ENCODE data around the gene PIAS1.
"Not testable (repeated sequence)": the region's sequence is repeated elsewhere in the genome, so short reads cannot be mapped to it uniquely, and the experiment has no call there.

Gene PIAS1

DNA sequence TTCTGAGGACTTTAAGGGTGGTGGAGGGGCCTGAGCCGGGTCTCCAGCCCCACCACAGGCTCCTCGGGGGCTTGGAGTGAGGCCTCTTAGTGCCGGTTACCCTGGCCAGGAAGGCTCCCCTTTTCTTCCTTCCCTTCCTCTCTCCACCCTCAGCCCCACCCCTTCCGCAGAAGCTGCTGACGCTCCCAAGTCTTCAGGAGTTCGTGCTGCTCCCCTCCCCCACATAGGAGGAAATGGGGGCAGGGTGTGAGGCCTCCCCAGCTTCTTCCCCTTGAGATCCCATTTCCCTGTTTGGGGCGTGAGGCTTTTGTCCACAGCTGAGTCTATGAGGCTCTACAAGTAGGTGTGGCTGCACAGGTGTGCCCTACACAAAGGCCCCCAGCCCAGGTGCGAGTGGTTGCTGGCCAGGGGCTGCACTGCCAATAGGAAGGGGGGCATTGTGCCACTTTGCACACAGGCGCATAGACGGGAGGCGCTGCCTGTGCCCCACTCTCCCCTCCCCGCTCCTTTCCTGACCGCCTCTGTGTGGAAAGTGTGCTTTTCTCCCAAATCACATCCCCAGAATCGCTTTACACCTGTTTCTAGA is 151.9 kb downstream of the PIAS1 start:
- DNase-seq, result no peak

DNA sequence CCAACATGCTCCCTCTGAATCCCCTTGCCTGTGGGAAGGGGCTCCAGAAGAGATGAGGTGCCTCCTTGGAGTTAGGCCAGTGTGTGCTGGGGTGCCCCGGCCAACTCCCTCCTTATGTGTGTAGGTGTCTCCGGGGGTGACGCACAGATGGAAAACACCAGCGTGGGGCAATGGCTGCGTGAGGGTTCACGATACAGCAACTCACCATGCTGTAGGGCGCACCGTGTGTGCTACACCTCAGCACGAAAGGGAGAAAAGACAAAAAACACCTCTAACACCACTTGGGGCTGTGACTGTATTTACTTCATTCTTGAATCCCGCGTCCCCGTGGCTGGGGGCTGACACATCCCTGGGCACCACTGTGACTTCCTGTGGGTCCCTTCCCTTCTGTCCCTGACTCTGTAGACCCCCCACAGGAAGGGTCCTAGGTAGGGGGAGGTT is 152.6 kb downstream of the PIAS1 start:
- no peak for DNase-seq

DNA sequence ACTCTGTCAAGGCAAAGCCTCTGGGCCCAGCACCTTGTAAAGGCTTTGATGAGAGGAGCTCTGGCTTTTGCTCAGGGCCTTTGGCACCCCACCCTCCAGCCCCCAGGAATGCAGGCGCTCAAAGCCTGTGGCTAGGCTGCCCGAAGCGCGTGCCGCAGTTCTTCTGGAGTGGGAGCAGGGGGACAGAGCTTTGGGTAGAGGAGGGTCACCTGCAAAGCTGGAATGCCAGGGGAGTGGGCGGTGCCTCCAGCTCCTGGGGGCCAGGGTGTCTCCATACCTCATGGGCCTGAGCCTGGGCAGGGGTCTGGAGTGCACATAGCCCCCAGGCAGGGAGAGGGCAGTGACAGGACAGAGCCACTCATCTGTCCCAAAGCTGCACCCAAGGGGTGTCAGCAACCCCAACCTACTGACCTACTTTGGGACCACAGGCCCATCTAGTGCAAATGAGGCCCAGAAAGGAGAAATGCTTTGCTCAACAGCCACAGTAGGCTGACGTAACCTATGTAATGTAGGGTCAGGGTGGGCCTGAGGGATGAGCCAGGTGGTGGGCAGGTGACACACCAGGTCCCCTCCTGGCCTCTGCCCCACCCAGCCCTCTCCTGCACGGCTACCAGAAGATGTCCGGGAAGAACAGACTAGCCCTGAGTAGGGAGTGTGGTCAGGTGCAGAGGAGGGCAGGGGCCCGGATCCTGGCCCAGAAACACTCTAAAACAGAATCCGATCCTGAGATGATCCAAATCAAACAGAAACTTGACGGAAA is 153.2 kb downstream of the PIAS1 start:
- no peak for DNase-seq

DNA sequence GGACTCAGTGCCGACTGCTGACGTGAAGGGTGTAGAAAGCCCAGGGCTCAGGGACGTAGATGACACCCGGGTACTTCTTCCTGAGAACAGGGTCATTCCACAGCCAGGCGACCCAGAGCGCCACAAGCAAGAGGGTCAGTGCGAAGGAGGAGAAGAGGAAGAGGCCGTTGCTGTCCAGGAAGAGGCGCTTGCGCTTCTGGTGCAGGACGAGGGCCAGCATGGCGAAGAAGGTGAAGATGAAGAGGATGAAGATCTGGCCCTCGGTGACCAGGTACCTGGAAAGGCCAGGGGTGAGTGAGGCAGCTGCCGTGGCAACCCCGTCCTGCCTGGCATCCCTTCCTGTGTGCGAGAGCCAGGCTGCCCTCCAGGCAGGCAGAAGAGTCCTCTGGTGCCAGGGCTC is 154.0 kb downstream of the PIAS1 start:
- no peak for DNase-seq

DNA sequence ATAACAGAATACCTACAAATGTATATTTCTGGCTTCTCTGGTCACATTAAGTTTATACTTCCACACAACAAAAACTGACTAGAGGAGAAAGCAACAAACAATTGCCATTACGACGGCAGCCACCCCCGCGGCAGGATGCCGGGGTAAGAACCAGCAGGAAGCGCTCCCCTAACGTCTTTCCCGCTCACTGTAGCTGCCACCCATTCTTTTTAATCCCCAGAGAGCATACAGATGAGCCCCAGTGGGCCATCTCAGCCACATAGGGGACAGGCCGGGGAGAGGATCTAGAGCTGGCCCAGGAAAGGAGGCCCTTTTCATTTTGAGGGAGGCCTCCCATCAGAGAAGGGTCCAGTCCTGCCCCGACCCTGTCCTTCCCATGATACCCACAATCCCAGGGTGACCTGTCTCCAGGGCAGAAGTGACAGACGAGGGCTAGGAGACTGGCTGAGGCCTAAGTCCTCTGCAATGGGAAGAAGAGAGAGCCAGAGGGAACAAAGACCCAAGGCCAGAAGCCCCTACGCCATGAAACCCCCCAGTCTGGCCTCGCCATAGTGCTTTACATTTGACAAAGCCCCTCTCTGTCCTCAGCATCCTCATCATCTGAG is 154.6 kb downstream of the PIAS1 start:
- DNase-seq, result no peak

DNA sequence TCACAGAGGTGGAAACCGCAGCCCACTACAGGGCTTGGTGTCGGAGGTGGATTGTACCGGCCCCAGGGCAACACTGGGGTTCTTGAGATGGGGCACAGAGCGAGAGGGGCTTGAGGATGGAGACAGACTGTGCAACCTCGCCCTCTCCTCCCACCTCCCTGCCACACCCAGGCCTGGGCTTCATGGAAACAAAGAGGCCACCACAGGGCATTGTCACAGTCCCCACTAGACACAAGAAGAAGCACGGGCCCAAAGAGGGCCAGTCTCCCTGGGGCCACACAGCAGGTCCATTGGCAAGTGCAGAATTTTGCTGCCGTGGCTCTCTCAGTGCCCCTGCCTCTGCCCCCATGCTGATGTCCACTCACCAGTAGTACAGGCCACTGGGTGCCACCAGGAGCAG is 155.2 kb downstream of the PIAS1 start:
- DNase-seq, result no peak

DNA sequence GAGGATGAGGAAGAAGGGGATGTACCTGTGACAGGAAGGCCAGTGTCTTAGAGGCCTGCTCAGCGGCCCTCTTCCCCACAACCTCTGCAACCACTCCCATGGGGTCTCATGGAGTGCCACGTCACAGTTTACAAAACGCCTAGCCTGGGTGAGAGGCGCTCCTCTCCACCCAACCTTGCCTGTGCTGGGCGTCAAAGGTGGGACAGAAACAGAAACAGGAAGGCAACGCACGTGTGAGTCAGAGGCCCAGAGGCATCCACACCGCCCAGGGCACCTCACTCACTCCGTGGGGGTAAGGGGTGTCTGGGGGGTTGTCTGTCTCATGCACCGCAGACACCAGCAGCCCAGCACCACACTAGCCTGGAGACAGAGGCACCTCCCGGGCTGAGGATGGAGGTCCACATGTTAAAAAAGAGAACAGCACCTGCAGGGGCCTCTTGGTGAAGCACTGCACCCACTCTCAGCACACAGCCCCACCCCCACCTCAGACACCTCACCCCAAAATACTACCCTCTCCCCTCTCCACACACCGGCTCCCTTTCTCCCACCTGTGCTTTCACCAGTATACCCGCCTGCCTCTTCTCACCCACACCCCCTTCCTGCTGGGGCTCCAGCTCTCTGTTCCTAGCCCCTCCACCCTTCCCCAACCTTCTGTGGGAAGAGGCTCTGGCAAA is 155.8 kb downstream of the PIAS1 start:
- DNase-seq, result no peak

DNA sequence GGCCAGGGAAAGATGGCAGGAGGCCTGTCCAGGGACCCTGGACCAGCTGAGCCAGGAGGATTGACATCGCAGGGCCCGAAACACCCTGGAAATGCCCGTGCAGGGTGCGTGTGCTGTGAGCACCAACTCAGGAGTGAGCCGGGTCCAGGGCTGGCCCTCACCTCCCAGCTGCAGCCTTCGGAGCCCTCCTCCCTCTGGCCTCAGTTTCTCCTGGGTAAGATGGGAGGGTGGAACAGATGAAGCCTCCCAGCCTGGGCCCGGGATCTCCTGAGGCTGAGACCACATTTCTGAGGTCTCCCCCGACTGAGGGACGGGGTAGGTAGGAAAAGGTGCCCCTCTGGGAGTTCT is 156.3 kb downstream of the PIAS1 start:
- no peak for DNase-seq

DNA sequence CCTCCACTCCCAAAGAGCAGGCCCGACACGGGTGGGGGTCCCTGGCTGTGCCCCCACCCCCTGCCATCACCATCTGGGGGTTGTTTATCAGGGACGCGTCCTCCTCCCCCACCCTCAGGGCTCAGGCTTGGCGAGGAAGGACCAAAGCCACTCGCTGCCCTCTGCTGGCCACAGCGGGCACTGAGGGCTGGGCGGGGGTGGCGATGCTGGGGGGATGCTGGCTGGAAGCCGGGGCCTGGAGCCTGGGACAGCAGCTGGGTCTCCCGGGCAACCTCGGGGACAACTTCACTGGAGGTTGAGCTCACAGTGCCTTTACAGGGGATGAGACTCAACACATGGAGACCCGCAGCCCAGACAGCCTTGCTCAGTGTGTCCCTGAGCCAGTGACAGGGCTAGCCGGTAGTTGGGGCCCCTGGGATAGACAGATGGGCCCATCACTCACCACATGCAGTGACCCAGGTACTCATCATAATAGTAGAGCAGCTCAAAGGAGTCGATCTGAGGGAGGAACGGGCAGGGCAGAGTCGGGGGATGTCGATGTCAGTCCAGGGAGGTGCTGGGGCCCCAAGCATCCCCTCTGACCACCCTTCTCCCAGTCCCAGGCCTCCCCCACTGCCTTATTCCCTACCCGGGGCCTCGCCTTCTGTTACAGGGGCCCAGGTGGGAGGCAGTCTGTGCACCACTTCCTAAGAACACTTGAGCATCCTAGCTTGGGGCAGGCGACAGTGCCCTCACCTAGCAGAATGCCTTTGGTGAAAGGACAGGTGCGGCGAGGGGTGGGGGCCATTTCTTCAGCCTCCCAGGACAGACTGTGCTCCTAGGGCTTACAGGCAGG is 156.9 kb downstream of the PIAS1 start:
- DNase-seq, result no peak

DNA sequence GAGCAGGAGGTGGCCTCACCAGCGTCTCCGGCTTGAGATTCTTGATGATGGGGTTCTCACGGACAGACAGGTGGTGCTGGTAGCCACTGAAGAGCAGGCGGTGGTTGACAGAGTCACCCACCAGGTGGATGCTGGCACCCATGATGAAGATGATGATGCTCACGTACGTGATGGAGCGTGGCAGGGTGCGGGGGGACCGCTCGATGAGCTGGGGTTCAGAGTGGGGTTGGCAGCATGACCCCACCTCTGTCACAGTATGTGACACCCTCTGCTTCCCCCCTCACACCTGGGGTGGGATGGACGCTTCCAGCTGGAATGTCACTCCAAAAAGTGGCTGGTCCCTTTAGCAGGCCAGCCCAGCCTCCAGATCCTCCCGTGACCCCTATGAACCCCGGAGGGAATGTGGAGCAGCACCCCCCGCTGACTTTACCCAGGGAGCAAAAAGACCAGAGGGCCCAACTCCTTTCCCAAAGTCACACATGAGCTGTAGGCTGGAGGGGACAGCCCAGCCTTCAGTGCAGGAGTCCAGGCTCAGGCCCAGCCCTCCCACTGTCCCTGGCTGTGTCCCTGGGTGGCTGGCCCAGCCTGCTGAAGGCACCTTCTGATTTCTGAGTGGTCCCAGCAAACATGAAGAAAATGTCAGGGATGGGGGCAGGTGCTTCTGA is 157.7 kb downstream of the PIAS1 start:
- DNase-seq, result no peak

DNA sequence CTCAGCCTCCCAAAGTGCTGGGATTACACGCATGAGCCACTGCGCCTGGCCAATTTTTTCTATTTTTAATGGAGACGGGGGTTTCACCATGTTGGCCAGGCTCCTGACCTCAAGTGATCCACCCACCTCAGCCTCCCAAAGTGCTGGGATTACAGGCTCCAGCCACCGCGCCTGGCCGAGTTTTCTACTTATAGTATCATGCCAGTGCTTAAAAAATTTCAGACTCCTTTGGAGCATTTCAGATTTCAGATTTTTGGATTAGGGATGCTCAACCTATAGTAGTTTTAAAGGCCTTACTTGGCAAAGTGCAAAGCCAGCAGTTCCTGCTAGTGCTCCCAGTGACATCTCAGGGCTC is 159.4 kb downstream of the PIAS1 start:
- DNase-seq, result not testable (repeated sequence)

DNA sequence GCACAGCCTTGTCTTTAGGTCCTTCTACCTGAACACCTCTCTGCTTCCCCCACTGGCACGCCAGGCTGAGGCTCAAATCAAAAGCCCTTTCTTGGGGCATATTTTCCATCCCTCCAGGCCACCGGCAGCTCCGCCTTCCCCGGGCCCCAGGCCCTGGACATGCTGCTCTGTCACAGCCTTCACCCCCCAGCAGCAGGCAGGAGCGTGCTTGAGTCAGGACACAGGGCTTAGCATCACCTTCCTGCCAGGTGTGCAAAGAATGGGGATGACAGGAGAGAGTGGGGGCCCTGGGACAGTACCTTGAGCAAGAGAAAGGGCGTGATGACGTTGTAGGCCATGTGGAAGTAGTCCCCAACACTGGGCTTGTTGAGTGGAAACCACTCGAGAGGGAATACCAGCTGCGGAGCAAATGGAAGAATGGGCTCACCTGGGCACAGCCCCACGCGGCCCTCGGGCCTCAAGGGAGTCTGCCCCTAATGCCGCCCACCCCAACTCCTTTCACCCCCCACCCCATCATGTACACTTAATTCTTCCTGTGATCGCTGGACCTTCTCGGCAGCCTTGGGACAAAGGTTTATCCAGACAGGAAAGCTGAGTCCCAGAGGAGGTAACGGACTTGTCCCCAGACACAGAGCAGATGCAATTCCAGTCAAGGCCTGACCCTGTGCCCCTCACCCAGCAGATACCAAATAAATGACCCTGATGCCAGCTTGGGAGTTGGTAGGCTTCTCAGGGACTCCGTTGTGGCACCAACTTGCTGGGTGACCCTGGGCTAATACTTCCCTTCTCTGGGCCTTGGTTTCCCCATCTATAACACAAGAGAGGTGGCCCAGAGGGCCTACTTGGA is 160.1 kb downstream of the PIAS1 start:
- DNase-seq, result no peak

DNA sequence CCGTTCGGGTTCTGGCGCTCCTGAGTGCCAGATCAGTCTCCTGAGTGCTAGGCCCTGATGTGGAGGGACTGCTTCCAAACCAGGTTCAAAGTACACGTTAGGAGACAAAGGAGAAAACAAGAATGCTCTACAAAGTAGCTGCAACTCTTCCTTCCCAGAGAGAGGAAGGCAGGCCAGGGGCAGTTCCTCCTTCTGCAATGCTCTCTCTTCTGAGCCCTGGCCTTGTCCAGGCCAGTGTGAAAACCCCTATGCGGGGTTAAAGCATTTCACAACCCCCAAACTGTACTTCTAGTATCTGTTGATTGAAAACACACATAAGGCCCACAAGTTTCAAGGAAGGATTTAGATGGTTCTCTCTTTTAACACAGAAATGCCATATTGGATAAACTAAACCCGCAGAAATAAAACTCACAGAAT is 160.7 kb downstream of the PIAS1 start:
- no peak for DNase-seq

DNA sequence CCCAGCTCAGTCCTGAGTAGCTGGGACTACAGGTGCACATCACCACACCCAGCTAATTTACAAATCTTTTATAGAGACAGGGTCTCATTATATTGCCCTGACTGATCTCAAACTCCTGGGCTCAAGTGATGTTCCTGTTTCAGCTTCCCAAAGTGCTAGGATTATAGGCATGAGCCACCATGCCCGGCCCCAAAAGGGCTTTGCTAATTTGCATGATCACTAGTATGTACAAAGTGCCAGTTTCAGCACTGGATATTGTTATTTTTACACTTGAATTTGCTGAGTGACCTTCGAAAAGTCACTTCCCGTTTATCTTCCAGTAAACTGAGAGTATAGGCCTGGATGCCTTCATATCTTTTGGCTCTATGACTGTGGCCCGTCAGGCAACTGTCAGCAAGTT is 163.2 kb downstream of the PIAS1 start:
- DNase-seq, result no peak

DNA sequence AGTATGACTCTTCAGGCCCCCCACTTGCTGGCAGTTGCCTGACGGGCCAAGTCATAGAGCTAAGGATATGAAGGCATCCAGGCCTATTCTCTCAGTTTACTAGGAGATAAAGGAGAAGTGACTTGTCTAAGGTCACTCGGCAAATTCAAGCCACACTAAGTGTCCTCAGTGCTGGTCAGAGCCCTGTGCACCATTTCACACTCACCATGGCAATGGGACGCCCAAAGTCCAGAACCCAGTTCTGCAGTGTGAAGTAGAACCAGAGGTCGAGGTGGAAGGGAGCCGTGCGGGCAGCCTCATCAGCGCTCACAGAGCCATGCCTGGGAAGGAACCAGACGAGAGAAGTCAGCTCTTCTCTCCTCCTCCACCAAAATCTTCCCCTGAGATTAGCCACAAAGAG is 164.2 kb downstream of the PIAS1 start:
- no peak for DNase-seq

DNA sequence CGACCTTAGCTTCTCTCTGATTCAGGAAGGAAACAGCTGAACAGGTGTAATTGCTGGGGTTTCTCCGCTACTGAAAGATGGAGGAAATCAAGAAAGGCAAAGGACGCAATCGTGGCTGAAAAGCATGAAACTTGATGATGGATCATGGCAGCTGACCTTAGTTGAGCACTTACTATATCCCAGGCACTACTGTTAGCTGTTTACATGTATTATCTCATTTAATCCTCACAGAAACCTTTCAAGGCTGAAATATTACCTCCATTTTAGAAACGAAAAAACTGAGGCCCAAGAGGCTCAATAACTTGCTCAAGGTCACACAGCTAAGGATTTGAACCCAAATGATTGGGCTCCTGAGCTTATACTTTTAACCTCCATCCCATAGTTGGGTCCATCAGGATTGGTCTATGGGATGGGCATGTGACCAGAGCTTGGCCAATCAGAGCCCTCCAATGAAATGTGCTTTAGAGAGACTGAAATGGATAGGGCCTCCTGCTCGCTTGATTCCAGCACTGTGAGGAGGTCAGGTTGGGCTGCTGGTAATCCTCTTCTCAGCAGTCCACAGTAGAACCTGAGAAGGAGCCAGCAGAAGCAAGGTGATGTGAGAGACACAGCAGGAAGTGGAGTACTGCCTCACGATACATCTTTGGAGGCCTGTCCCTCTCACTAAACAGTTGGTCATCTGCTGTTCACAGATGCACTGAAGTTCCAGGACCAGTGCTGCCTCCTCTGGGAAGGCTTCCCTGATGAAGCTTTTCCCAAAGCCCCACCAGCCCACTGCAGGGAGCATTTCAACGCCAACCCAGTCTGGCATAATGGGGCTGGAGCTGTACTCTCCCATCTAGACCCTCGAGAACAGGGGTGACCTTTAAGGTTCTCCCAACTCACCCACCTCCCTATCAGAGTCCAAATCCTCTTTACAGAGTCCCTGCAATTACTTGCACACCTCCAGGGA is 165.0 kb downstream of the PIAS1 start:
- DNase-seq, result no peak

DNA sequence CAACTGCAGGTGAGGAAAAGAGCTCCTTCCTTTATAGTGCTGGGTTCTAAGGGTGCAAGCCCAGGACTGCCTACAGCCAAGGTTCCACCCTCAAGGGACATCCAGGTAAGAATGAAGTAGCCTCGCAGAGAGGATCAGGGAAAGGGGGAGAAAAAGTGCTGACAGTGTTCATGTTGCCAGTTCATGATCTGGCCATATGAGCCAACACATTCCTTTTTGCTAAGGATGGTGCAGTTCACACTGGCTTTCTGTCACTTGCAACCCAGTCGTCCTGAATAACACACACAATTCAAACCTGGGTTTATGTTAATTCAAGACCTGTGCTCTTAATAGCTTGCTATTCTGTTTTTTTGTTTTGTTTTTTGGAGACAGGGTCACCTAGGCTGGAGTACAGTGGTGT is 166.4 kb downstream of the PIAS1 start:
- DNase-seq, result no peak

DNA sequence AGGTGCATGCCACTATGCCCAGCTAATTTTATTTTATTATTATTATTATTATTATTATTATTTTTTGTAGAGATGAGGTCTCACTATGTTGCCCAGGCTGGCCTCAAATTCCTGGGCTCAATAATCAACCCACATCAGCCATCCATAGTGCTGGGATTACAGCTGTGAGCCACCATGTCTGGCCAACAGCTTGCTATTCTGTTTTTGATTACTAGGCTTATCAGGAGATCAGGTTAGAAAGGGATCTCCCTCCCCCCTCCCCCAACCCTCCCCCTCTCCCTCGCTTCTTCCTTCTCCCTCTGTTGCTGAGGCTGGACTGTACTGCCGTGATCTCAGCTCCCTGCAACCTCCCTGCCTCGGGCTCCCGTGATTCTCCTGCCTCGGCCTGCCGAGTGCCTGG is 166.9 kb downstream of the PIAS1 start:
- no peak for DNase-seq

DNA sequence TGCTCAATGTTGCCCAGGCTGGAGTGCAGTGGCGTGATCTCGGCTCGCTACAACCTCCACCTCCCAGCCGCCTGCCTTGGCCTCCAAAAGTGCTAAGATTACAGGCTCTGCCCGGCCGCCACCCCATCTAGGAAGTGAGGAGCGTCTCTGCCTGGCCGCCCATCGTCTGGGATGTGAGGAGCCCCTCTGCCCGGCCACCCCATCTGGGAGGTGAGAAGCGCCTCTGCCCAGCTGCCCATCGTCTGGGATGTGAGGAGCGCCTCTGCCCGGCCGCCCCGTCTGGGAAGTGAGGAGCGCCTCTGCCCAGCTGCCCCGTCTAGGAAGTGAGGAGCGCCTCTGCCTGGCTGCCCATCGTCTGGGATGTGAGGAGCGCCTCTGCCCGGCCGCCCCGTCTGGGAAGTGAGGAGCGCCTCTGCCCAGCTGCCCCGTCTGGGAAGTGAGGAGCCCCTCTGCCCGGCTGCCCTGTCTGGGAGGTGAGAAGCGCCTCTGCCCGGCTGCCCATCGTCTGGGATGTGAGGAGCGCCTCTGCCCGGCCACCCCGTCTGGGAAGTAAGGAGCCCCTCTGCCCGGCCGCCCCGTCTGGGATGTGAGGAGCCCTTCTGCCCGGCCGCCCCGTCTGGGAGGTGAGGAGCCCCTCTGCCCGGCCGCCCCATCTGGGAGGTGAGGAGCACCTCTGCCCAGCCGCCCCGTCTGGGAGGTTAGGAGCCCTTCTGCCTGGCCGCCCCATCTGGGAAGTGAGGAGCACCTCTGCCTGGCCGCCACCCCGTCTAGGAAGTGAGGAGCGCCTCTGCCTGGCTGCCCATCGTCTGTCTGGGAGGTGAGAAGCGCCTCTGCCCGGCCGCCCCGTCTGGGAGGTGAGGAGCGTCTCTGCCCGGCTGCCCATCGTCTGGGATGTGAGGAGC is 167.7 kb downstream of the PIAS1 start:
- DNase-seq, result not testable (repeated sequence)
